Stomach (tissue), 4 donors: ENCODE data around the gene TBRG1.

Source experiments
- CTCF ChIP-seq, 7 experiments: fragments of 450-650 bp in 4 of 7; fragments of 200-600 bp in 3 of 7; sonication (generic) in 3 of 7; IDR thresholded peaks; one replicate each; pipeline ENCODE4 v1.5.1; 2016 to 2019; ENCODE audit warnings: antibody characterized with exemption in 7 of 7, control low read depth in 2 of 7, mild to moderate bottlenecking in 1 of 7
- EP300 ChIP-seq: sonication (generic); formaldehyde crosslinking; IDR thresholded peaks from one replicate; pipeline ENCODE4 v1.6.1; 2017; ENCODE audit warnings: antibody characterized with exemption
- POLR2A ChIP-seq, 4 donors: fragments of 450-650 bp; IDR thresholded peaks; one replicate each; pipeline ENCODE4 v1.6.1; 2016; ENCODE audit warnings: antibody characterized with exemption in 4 of 4, control low read depth in 2 of 4, mild to moderate bottlenecking in 1 of 4, moderate library complexity in 1 of 4

- TF ChIP-seq POLR2A (IDR thresholded peaks at IDR 0.05) (no peak), CTCF (IDR thresholded peaks at IDR 0.05) (no peak), EP300 (no peak)
Observed at GRCh38 chr11:124592627-124593026, 30.0 kb upstream of the TBRG1 start.
